Caco-2 (cell line): Measurements from ENCODE around the gene AUTS2. TPM values are rescaled to one million over a fixed set of nuclear protein-coding genes. Genes with fewer than 3 reads are reported as not detected.

Experiments
- BruUV-seq: library from RNA; stranded (reverse); fragments of 400-500 nt; replicated peaks from 2 replicates; lab custom pipeline; 2021; lab: Mats Ljungman, UMichigan
- CTCF ChIA-PET: fragments of 300-600 bp; sonication (Branson Sonifier 250); formaldehyde crosslinking; loops from one replicate; lab custom pipeline; 2022; ENCODE audit warnings: antibody characterized with exemption; lab: Charles Lee
- POLR2A ChIA-PET: fragments of 300-600 bp; sonication (Branson Sonifier 250); formaldehyde crosslinking; loops from one replicate; lab custom pipeline; 2022; ENCODE audit warnings: antibody characterized with exemption; lab: Charles Lee
- DNase-seq, 2 experiments: peaks; one replicate each; pipeline versions ENCODE4 v3.0.0 to v3.0.0-alpha.2; 2020 to 2022
- H3K27me3 ChIP-seq: replicated peaks from 2 replicates; pipeline ENCODE4 v1.6.0; 2011; ENCODE audit warnings: low read length; ENCODE audit not compliant: control insufficient read depth, insufficient read depth
- H3K36me3 ChIP-seq: 2 replicates; pipeline ENCODE4 v1.5.1; 2011; ENCODE audit warnings: low read length; ENCODE audit not compliant: control insufficient read depth, insufficient read depth
- H3K4me1 ChIP-seq: fragments of 250-450 bp; sonication (Bioruptor Pico); 2 replicates; pipeline ENCODE4 v1.5.1; 2020; ENCODE audit warnings: mild to moderate bottlenecking
- H3K4me3 ChIP-seq: 2 replicates; pipeline ENCODE4 v1.5.1; 2011; ENCODE audit warnings: low read depth, mild to moderate bottlenecking, control low read depth, low read length
- H3K9me3 ChIP-seq: fragments of 250-450 bp; sonication (Bioruptor Pico); 2 replicates; pipeline ENCODE4 v1.5.1; 2020; ENCODE audit warnings: mild to moderate bottlenecking, moderate library complexity
- H3K27ac Mint-ChIP-seq: one replicate; pipeline ENCODE4 v1.8.0; 2022; ENCODE audit warnings: mixed read lengths; ENCODE audit not compliant: unreplicated experiment
- H3K27me3 Mint-ChIP-seq: one replicate; pipeline ENCODE4 v1.8.0; 2022; ENCODE audit warnings: mixed read lengths; ENCODE audit not compliant: insufficient read depth, unreplicated experiment
- H3K36me3 Mint-ChIP-seq: one replicate; pipeline ENCODE4 v1.8.0; 2022; ENCODE audit warnings: mild to moderate bottlenecking, mixed read lengths; ENCODE audit not compliant: insufficient read depth, unreplicated experiment
- H3K4me1 Mint-ChIP-seq: one replicate; pipeline ENCODE4 v1.8.0; 2022; ENCODE audit warnings: low read depth, mixed read lengths; ENCODE audit not compliant: unreplicated experiment
- H3K4me3 Mint-ChIP-seq: one replicate; pipeline ENCODE4 v1.8.0; 2022; ENCODE audit warnings: mild to moderate bottlenecking, moderate library complexity, mixed read lengths; ENCODE audit not compliant: unreplicated experiment
- H3K9me3 Mint-ChIP-seq: one replicate; pipeline ENCODE4 v1.8.0; 2022; ENCODE audit warnings: mixed read lengths; ENCODE audit not compliant: unreplicated experiment
- CTCF ChIP-seq, 2 experiments: fragments of 200-600 bp in 1 of 2; IDR thresholded peaks; 1 replicate in 1 of 2; 2 replicates in 1 of 2; pipeline versions ENCODE4 v1.5.1 to v1.8.0; 2011 to 2022; ENCODE audit warnings: antibody characterized with exemption in 1 of 2, control low read depth in 1 of 2, inconsistent platforms in 1 of 2, low read depth in 1 of 2, low read length in 1 of 2, mild to moderate bottlenecking in 1 of 2, moderate library complexity in 1 of 2; ENCODE audit not compliant: insufficient read depth in 1 of 2, severe bottlenecking in 1 of 2, unreplicated experiment in 1 of 2
- intact Hi-C: fragments of 100-400 bp; cut with micrococcal nuclease; formaldehyde crosslinking; loops from one replicate; pipeline ENCODE4 v1.10.0; 2022; ENCODE audit not compliant: unreplicated experiment
- total RNA-seq: library from RNA; stranded (reverse); gene quantifications from 2 replicates; pipeline ENCODE4 v1.2.3, GENCODE V29; 2022

Gene AUTS2
- total RNA-seq, 1 experiment from 2014 or later: 37.1 TPM

DNA sequence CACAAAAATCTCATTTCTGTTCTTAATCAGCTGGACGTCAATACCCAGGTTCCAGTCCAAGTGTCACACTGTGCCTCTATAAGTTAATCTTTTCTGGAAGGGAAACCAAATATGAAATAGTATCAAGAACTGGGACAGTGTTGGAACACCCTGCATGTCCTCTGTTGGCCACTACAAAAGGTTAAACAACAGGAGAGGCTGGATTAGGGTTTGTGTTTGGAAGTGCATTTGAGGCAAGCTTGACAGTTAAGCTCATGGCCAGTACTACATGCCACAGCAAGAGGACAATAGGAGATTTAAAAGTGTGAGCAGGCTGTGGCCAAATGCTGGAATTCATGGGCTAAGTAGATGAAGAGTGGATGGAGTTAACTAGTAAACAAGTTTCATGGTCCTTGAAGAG, 751.5 kb downstream of the AUTS2 start:
- Histone ChIP-seq H3K9me3 (no peaks in the 10 kb centered on the region), H3K27me3 (no peaks in the 10 kb centered on the region), H3K4me3 (no peak overlapping the region), H3K4me1 (no peaks in the 10 kb centered on the region), H3K36me3 (no peaks in the 10 kb centered on the region)
- CTCF ChIA-PET: no interaction called here
- BruUV-seq: no TSS peak
- Mint-ChIP-seq H3K4me3 (no peak overlapping the region), H3K4me1 (no peaks in the 10 kb centered on the region), H3K27ac (no peak overlapping the region), H3K36me3 (no peaks in the 10 kb centered on the region), H3K9me3 (no peaks in the 10 kb centered on the region), H3K27me3 (no peaks in the 10 kb centered on the region)
- POLR2A ChIA-PET: no interaction called here
- intact Hi-C loops: no loop called here
- no peak for TF ChIP-seq CTCF (IDR thresholded peaks at IDR 0.05; ENCODE audit: insufficient read depth in 1 of 2, low read depth in 1 of 2, low read length in 1 of 2, severe bottlenecking in 1 of 2, unreplicated experiment in 1 of 2)
- no peak for DNase-seq

DNA sequence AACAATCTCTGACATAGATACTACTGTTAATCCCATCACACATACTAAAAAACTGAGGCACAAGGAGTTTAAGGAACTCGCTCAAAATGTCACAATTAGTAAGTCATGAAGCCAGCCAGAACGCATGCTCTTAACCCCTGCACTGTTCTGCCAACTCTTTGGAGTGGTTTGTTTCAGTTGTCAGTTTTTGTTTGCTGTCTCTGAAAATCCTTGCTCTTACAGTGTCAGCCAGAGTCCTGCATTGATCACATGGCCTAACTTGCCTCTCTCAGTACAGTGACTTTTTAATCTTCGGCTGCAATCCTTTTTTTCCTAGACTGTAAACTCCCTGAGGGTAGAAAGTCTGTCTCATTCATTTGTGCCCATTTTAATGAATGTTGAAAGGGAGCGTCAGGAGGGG, 753.8 kb downstream of the AUTS2 start:
- intact Hi-C loops: no loop called here
- Mint-ChIP-seq H3K36me3 (no peaks in the 10 kb centered on the region), H3K4me1 (no peaks in the 10 kb centered on the region), H3K27ac (no peak overlapping the region), H3K27me3 (no peaks in the 10 kb centered on the region), H3K9me3 (no peaks in the 10 kb centered on the region), H3K4me3 (no peak overlapping the region)
- H3K36me3 ChIP-seq: no peaks in the 10 kb centered on the region; the same call in 1 of the 2 replicates
- no peak for TF ChIP-seq CTCF (IDR thresholded peaks at IDR 0.05; ENCODE audit: insufficient read depth in 1 of 2, low read depth in 1 of 2, low read length in 1 of 2, severe bottlenecking in 1 of 2, unreplicated experiment in 1 of 2)
- no peaks in the 10 kb centered on the region for H3K27me3 ChIP-seq
- no peak overlapping the region for H3K4me3 ChIP-seq
- H3K4me1 ChIP-seq: no peaks in the 10 kb centered on the region
- CTCF ChIA-PET: no interaction called here
- POLR2A ChIA-PET: no interaction called here
- no peaks in the 10 kb centered on the region for H3K9me3 ChIP-seq
- no TSS peak for BruUV-seq
- no peak for DNase-seq

DNA sequence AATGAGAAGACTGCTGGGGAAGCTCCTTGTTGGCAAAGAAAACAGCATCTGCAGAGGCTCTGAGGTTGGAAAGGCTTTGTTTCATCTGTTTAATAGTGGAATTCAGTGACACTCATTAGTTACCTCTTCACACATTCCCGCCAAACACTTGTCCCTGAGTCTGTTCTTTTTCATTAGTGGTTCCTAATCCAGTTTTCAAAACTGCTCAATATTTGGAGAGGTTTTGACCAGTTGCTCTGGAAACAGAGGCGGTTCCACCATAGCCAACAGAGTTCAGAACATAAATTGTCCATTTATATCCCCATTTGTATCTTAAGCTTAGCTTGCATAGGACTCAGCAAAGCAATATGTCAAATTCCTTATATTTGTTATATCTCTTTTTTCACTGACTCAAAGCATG, 754.6 kb downstream of the AUTS2 start:
- Mint-ChIP-seq H3K9me3 (peaks cover under 1% of the 10 kb centered on the region), H3K27ac (no peak overlapping the region), H3K27me3 (no peaks in the 10 kb centered on the region), H3K4me3 (no peak overlapping the region), H3K4me1 (no peaks in the 10 kb centered on the region), H3K36me3 (no peaks in the 10 kb centered on the region)
- intact Hi-C loops: no loop called here
- DNase-seq: no peak
- Histone ChIP-seq H3K27me3 (no peaks in the 10 kb centered on the region), H3K4me3 (no peak overlapping the region), H3K4me1 (no peaks in the 10 kb centered on the region), H3K9me3 (no peaks in the 10 kb centered on the region), H3K36me3 (no peaks in the 10 kb centered on the region; the same call in 1 of the 2 replicates)
- POLR2A ChIA-PET: no interaction called here
- TF ChIP-seq CTCF (IDR thresholded peaks at IDR 0.05; ENCODE audit: insufficient read depth in 1 of 2, low read depth in 1 of 2, low read length in 1 of 2, severe bottlenecking in 1 of 2, unreplicated experiment in 1 of 2): no peak
- CTCF ChIA-PET: no interaction called here
- no TSS peak for BruUV-seq
